GM23338 (cell line): ENCODE data around the gene ELMO3.

Experiments
- CTCF ChIP-seq, 2 experiments: fragments of 200-600 bp in 1 of 2; sonication (generic) in 1 of 2; conservative IDR thresholded peaks; 2 replicates each; pipeline versions ENCODE4 v1.5.1 to v1.6.1; 2016 to 2017; ENCODE audit warnings: antibody characterized with exemption in 2 of 2, low read depth in 2 of 2, mild to moderate bottlenecking in 2 of 2, moderate library complexity in 1 of 2
- EZH2 ChIP-seq: fragments of 200-600 bp; sonication (generic); IDR thresholded peaks from one replicate; pipeline ENCODE4 v1.8.0; 2017; ENCODE audit warnings: antibody characterized with exemption, mild to moderate bottlenecking, low read depth; ENCODE audit not compliant: unreplicated experiment
- EZH2phosphoT487 ChIP-seq: fragments of 200-600 bp; sonication (generic); IDR thresholded peaks from one replicate; pipeline ENCODE4 v1.8.1; 2018; ENCODE audit warnings: antibody characterized with exemption; ENCODE audit not compliant: unreplicated experiment
- JUNB ChIP-seq: IDR thresholded peaks from one replicate; pipeline ENCODE4 v1.6.1; 2016; ENCODE audit warnings: antibody characterized with exemption; ENCODE audit not compliant: unreplicated experiment

- TF ChIP-seq CTCF (conservative IDR thresholded peaks at IDR 0.05; ENCODE audit: low read depth in 2 of 2) (no peak), EZH2phosphoT487 (no peak), EZH2 (no peak), JUNB (no peak)
Observed at GRCh38 chr16:67193536-67193935, 5.4 kb upstream of the ELMO3 start.
